Activated gamma-delta T cell (primary cell): ENCODE results near the gene PHLDB2.

ENCODE experiments used
- DNase-seq: peaks from one replicate; lab custom pipeline; 2025; lab: John Stamatoyannopoulos, UW

PHLDB2 gene

DNA sequence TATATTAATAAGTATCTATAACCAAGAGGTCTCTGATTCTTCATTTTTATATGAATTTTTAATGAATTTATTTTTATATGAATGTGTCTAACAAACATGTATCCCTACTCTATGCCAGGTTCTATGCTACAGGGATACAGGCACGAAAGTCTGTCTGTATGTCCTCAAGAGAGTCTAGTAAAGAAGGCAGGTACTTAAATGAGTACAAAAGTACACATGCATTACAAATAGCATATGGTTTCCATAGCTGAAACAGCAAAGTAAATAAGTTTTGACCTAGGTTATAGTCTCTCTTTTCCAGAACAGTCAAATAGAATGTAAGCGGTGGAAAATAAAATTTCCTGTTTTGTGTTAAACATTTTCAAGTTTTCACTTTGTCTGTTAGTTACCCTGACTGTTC, 106.4 kb downstream of the PHLDB2 start:
- no peak for DNase-seq

DNA sequence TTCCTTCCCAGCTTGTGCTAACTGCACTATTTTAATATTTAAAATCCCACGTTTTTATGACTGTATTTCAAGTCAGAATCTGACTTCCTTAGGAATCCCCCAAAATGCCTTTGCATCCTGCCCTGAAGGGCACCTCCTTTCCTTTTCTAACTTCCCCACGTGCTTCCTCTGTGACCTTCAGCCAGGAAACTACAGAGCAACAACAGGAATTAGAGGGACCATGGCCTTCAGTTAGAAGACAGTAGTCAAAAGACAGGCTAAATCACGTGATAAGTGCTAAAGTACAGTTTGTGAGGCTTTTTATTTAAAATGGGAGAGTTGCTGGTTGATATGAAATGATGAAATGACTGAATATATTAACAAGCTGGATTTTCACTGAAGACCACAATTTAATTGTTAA, 108.0 kb downstream of the PHLDB2 start:
- DNase-seq = no peak

DNA sequence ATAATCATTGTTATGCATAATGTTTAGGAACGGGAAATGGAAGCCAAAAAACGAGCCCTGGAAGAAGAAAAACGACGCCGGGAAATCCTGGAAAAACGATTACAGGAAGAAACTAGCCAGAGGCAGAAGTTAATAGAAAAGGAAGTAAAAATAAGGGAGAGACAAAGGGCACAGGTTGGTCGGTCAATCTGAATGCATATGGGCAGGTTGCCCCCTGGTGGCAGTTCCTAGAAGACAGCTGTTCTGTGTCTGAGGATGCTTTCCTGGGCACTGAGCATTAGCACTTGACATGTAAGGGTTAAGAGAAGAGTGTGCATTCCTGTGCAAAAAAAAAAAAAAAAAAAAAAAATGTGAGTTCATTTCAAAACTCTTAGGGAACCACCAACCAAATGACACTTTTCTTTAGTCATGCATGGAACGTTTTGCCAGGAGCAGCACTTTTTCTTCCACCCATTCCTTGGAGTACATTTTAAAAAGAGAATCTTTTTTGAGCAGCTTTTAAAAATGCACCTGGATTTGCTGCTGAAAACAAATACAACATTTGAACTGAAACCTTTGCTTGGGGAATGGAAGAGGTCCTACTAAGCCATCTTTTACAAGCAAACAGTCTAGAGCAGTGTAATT, 108.7 kb downstream of the PHLDB2 start:
- no peak for DNase-seq

DNA sequence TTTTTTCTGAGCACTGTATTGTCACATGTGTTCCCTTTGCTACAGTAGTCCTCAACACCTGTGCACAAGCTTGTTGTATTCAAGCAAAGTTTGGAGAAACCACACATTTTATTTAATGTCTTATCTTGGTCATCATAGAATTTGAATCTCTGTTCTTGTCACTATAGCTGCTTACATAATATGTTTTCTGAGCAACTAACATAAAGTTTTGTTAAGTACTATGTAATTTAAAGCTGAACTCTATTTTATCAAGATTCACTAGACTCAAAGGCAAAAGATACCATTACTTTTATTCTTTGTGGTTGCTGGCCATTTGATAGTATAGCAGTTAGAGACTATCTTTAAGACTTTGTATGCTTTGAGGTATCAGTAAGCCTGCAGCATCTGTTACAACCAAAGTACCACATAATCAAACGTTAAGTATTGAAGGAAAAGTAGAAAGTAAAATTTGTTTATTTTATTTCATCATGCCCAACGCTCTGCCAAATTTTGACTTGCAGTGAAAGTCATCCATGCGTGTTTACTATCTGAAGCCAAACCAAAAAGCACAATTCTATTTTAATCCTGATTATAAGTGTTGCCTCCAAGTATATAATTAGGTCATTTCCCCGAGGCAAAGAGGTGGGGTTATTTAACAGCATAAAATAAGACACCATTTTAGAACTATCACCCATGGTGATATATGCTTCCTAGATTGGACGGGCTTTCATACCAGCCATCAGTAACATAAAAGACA, 109.4 kb downstream of the PHLDB2 start:
- no peak for DNase-seq

DNA sequence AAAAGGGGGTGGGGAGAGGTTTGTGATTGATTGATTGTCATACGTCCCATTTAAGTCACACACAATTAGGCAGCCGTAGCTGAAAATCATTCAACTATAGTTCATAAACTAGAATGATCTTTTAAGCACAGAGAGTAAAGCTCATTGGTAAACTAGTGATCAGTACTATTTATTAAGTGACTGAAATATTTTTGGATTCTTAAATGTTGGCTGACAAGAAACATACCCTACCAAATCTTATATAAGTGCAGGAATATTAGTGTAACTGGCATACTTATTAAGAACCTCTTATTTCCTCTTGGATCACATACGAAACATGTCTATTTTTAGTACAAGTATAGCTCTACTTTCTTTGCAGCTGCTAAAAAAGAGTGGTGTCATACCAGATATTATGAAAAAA, 111.3 kb downstream of the PHLDB2 start:
- no peak for DNase-seq

DNA sequence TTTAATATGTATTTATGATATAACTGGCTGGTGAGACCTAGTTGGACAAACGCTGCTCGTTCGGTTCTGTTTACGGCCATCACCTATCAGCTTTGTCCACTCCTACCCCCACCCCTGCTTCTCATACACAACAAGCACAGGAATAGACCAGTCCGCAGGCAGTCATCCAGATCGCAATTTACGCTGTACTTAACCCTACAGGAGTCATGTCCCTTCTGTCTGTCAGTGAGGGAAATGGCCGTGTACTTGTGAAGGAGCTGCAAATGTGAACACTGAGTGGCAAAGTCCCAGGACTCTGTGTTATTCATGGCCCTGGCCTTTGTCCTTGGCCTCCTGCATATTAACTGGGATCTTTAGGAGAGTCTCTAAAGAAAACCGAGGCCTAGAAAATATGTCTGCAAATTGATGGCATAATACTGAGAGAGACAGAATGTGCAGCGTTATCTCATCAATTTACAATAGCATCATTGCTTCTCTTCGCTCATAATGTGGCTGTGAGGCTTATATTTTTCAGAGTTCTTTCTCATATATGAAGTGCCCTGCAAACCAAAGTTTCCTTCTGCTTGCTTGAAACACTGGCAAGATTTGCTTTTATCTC, 112.6 kb downstream of the PHLDB2 start:
- DNase-seq = no peak

DNA sequence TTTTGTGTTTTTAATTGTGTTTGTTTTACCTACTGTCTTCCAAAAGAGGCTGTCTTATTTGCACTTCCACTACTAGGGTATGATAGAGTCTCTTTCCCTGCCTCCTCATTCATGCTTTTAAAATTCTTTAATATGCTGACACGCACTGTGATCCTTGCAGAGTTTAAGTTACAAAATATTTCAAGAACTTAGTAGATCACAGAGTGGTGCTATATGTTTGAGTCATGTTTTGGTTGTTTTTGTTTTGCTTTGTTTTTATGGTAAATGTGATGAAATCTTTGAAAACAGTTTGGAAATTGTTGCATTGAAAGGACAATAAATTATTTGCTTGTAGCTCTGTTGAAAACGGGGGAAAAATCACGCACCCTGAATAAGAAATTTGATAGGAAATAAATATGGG, 113.8 kb downstream of the PHLDB2 start:
- no peak for DNase-seq

DNA sequence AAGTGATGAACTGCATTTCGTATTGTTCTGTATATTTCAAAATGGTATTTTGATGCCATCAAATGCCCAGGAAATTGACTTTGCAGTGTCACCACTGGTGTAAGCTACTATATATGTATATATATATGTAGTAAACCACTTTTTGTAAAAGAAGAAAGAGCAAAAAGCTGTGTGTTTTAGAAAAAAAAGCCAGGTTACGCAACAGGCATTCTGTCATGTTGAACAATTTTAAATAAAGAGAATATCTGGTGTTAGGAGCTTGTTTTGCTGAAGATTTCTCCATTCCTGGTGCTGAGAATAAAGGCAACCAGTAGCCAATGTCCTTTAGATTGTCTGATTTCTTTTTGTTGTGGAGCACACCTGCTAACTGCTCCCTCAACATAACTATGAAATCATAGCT, 116.1 kb downstream of the PHLDB2 start:
- DNase-seq = no peak

DNA sequence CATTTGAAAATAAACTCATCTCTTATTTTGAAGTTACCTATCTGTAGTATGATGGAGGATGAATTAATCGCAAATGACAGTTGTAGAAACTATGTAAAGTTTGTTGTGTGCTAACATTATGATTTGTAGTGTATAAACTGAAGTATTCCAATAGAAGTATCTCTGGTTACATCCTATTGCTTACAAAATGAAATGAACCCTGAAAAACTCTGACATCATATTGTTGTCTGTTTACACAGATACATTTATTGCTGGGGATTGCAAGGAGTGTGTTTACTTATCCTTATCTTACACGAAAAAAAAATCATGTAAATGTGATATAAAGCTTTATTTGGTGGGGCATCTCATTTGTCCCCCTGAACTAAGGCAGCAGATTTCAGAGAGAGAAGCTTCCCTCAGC, 117.2 kb downstream of the PHLDB2 start:
- DNase-seq = no peak

DNA sequence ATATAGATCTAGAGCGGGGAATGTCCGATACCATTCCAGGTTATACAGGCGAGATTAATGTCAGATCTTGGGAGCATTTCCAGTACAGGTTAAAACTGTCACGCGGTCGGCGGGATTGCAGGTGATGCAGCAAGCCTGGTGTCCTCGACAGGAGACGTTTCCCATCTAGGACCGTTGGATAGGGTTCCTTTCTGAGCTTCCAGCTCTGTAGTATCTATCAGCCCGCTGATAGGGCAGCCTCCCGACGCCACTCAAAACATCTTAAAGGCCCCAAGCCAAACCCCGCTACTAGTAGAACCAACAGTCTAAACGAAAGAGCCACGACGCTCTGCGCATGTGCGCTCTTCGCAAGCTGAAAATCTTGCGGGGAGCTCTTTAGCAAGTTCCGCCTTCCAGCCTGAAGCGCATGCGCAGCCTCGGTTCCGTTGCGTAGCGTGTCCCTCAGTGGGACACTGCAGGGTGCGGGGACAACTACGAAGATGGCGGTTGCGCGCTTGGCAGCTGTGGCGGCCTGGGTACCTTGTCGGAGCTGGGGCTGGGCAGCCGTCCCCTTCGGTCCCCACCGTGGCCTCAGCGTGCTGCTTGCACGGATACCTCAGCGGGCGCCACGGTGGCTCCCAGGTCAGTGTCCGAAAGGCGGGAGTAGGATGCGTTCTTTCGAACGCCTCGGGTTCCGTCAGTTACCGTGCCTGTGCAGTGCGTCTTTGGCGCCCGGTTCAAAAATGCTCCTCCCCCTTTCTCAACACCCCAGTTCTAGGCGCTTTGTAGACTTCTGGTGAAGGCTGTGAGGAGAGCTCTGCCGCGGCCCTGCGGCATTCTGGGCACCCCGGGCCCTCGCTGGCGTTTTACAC, 119.7 kb downstream of the PHLDB2 start, which contains the start of gene ABHD10:
Gene ABHD10 (plus strand): TSS at position 444 of the 851 bp plus-strand sequence. CDS start 36 bp downstream, at position 480.
- DNase-seq = peak; percentile 88

DNA sequence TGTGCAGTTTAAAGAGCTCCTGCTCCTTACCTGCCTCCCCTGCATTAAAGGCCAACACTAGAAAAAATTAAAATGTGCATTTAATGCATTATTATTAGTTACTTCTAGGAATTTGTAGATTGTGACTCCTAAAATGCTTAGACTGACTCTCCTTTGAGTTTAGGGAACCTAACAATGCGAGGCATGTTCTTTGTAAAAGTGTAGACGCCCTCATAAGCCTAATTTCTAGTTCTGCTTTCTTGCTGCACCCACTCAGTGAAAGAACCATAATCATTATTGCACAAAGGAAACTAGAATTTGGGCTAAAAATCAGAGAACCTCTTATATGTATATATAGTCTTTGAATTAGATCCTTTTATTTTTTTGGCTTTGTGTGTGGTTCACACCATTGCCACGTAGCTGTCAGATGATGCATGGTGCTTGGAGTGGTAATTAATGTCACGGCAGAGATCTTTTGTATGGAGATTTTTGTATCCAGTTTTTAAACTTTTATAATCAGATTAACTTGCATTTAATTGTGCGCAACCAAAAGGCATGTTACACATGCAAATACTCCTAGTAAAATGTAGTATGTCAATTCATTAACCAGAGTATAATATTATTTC, 120.5 kb downstream of the PHLDB2 start:
- DNase-seq = no peak

DNA sequence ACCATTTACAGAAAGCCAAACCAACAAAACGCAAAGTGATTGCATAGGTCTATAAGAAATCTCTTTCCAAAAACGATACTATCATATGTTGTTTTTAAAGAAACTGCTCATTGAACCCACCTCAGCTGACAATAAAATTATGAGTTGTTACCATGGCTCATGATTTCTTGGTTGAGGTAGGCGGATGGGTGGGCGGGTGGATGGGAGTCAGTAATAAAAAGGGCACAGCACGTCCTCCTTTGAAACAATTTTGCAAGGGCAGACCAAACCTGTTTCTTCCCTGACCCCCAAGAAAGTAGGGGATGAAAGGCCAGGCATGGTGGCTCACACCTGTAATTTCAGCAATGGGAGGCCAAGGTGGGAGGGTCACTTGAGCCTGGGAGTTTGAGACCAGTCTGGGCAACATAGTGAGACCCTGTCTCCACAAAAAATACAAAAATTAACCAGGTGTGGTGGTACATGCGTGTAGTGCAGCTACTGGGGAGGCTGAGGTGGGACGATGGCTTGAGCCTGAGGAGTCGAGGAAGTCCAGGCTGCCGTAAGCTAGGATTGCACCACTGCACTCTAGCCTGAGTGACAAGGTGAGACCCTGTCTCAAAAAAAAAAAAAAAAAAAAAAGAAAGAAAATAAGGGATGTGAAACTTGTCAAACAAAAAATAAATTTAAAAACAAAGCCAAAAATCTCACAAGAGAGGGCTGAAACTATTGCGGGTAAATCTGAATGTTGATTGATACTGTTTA, 121.8 kb downstream of the PHLDB2 start:
- DNase-seq = no peak

DNA sequence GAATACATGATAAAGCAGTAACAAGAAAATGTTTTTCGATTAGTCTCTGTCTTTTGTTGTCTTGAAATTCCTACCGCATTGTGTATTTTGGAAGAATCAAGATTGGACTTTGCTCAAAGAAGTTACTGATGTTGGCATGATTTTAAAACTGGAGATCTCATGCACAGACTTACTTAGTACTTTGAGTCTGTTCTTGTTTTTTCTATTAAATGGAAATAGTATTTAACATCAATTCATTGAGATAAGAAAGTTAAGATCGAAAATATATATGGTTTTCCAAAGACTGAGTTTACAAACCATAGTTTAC, 122.3 kb downstream of the PHLDB2 start:
- no peak for DNase-seq

DNA sequence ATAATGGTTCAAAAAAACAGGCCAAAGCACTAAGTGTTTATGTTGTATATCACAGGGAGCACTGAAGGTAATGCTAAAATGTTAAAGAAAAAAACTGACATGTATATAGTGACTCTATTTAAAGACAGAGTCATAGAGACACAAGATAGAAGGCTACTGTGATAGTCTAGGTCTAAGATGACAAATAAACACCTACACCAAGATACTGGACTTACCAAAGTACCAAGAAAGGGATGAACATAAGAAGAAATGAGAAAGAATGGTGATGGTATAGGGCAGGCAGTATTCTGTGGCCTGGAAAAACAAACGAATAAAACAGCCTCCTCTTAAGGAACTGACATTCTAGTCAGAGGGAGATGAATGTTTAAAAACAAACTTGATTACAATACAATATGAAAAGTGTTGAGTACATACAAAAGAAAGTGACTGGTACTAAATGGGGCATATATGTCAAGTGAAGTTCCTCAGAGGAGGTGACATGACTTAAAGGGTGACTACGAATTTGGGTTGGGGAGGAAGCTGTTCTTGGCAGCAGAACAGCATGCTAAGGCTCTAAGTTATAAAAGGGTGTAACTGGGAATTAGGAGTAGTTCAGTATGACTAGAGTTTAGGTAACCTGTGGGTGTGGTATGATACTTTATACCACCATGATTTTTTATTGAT, 125.7 kb downstream of the PHLDB2 start:
- DNase-seq = no peak

DNA sequence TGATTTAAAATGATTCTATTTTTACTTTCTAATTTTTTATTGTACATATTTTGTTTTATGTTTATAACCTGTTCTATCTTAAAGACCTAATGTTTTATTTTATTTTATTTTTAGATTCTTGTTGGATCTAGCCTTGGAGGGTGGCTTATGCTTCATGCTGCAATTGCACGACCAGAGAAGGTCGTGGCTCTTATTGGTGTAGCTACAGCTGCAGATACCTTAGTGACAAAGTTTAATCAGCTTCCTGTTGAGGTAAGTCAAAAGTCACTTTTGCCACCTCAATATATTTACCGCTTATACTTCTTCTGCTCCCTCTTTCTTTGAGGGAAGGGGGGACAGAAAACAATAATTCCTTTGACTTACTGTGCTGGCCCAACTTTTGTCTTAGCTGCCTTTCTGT, 127.7 kb downstream of the PHLDB2 start:
- DNase-seq = no peak

DNA sequence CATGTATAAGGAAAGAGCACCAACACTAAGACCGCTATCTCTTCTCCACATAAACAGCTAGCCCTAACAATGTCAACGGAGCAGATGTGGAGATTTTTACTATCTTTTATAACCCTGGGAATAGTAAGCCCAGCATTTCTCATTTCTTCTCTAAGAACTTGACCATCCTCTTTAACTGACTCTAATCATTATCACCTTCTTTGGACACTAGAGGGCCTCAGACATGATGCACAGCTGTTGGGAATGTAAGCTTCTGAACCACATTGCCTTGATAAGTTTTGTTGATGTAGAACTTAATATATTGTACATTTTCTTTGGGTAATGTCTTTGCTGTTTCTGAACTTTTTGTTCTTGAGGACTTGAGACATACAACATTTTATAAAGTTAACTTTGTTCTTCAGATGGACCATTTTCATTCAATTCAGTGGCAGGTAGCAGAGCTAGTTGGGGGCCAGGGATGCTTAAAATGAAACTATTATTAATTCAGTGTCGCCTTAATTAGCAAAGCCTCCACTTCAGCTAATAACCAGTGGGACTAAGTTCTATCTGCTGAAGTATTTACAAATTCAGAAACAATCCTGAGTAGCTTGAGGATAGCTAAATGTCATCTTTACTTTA, 130.1 kb downstream of the PHLDB2 start:
- no peak for DNase-seq

DNA sequence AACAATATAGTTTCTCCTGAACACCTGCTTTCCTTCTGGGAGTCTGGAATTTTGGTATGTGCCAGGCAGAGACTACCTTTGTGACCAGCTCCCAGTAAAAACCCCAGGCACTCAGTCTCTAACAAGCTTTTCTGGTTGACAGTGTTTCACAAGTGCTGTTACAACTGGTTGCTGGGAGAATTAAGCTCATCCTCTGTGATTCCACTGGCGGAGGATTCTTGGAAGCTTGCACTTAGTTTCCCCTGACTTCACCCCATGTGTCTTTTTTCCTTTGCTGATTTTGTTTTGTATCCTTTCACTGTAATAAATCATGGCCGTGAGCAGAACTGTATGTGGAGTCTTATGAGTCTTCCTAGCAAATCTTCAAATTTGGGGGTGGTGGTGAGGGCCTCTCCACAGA, 134.0 kb downstream of the PHLDB2 start:
- no peak for DNase-seq

DNA sequence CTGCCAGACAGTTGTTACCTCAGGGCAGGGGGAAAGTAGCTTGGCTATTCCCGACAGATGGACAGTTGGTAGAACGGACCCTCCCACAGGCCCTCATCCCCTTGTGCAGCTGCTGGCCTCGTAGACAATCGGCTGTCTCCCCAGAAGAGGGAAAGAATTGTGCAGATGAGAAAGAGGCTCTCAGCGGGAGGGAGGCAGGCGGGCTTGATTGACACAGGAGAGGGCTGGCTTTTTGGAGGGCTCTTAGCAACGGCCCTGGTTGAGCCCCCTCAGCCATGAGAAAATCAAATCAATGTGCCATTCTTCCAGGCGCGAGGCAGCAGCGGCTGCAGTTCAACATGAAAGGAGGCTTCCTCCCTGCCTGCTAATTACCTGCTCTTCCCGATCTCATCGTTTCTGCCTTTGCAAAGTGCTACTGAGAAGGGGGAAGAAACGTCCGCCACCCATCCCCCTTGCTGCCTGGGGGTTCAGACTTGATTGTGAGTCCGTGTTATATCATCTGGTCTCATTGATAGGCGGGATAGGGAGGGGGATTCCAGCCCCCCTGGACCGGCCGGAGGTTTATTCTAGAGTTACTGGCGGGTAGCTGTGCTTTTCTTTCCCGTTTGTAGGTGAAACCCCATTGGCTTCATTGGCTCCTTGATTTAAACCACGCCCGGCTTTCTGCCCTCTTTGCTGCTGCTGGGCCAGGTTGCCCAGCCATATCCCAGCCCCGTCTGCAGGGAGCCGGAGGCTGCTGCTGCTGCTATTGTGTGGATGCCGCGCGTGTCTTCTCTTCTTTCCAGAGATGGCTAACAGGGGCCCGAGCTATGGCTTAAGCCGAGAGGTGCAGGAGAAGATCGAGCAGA, 139.8 kb downstream of the PHLDB2 start, which contains the start of gene TAGLN3:
Gene TAGLN3 (plus strand): TSS at position 287 of the 848 bp plus-strand sequence. CDS start 501 bp downstream, at position 788.
- DNase-seq = no peak
